Measurements from ENCODE around the gene FBP2.

DNA sequence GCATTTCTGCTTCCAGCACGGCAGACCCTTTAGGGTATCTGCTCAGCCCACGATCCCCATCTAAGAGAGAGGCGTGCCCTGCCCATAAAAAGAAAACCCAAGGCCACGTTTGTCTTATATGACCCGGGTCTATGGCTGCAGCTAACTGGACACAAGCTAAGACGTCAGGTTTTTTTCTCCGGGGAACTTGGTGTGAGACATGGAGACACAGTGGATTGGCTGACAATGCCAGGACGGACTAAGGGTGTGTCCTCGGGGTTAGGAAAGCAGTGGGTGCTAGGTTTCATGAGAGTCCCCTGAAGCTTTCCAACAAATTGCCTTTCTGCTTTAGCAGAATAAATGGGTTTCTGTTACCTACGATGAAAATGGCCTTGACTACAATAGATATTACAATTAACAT is 7.1 kb upstream of the FBP2 start:
- TF ChIP-seq EZH2phosphoT487 (IDR thresholded peaks at IDR 0.05; ENCODE audit: unreplicated experiment), result no peak
- no peak for TF ChIP-seq CTCF (conservative IDR thresholded peaks at IDR 0.05; ENCODE audit: low read depth in 2 of 2)
- TF ChIP-seq REST (IDR thresholded peaks at IDR 0.05; ENCODE audit: unreplicated experiment), result no peak
- no peak for TF ChIP-seq EZH2 (IDR thresholded peaks at IDR 0.05; ENCODE audit: low read depth, unreplicated experiment)
- no peak for TF ChIP-seq POLR2AphosphoS5 (IDR thresholded peaks at IDR 0.05; ENCODE audit: low read depth)
- no peak for TF ChIP-seq ZNF114 (CRISPR knock-in tag; IDR thresholded peaks at IDR 0.05)
- no peak for TF ChIP-seq ZNF331 (CRISPR knock-in tag; IDR thresholded peaks at IDR 0.05; ENCODE audit: low read depth)
- TF ChIP-seq CREB1 (CRISPR knock-in tag; IDR thresholded peaks at IDR 0.05; ENCODE audit: low read depth), result no peak
- no peak for TF ChIP-seq NANOG (IDR thresholded peaks at IDR 0.05; ENCODE audit: borderline replicate concordance)
- TF ChIP-seq ETS1 (IDR thresholded peaks at IDR 0.05), result no peak
- no peak for TF ChIP-seq STAT1 (IDR thresholded peaks at IDR 0.05; ENCODE audit: unreplicated experiment)
